Stimulated activated CD8-positive, alpha-beta memory T cell treated with anti-CD3 and anti-CD28 coated beads, Interleukin-7, amount 100 ng/mL, for 1 hour (primary cell): ENCODE data around the gene SMIM1.

Experiments used
- DNase-seq, 2 donors: peaks; one replicate each; pipeline ENCODE4 v3.0.0-alpha.2; 2020; ENCODE audit warnings: low read depth in 2 of 2

The SMIM1 gene

GRCh38 chr1:3772715-3773571, at the start of gene SMIM1:
Gene SMIM1, plus strand, starts transcription at chr1:3772749. Its CDS starts 2,625 bp downstream, at chr1:3775374.
- DNase-seq, result no peak

GRCh38 chr1:3722846-3723245, 49.7 kb upstream of the SMIM1 start:
- no peak for DNase-seq

GRCh38 chr1:3724416-3725030, 48.0 kb upstream of the SMIM1 start:
- DNase-seq, result peak; percentile 45 to 58

GRCh38 chr1:3725366-3725765, 47.2 kb upstream of the SMIM1 start:
- no peak for DNase-seq

GRCh38 chr1:3727042-3727824, 45.3 kb upstream of the SMIM1 start:
- no peak for DNase-seq

GRCh38 chr1:3727825-3728776, 44.4 kb upstream of the SMIM1 start:
- DNase-seq, result no peak

GRCh38 chr1:3729594-3730542, 42.7 kb upstream of the SMIM1 start:
- no peak for DNase-seq

- DNase-seq, result no peak
These were observed 41.9 kb upstream of the SMIM1 start for GRCh38 chr1:3730543-3731247.

GRCh38 chr1:3731583-3732433, 40.7 kb upstream of the SMIM1 start:
- DNase-seq, result no peak

GRCh38 chr1:3732434-3733093, 40.0 kb upstream of the SMIM1 start:
- no peak for DNase-seq

- DNase-seq, result no peak
These were observed 39.3 kb upstream of the SMIM1 start for GRCh38 chr1:3733094-3733882.

- no peak for DNase-seq
These were observed 38.5 kb upstream of the SMIM1 start for GRCh38 chr1:3733883-3734589.

- no peak for DNase-seq
These were observed 37.9 kb upstream of the SMIM1 start for GRCh38 chr1:3734602-3735001.

GRCh38 chr1:3735027-3735681, 37.4 kb upstream of the SMIM1 start:
- DNase-seq, result no peak

- DNase-seq, result no peak
These were observed 36.9 kb upstream of the SMIM1 start for GRCh38 chr1:3735688-3736087.

- DNase-seq, result no peak
These were observed 36.4 kb upstream of the SMIM1 start for GRCh38 chr1:3736131-3736561.
